IPS-18a (cell line): ENCODE measurements around the gene PAPOLG.

ENCODE experiments used
- H3K27ac ChIP-seq: one replicate; pipeline ENCODE4 v1.5.1; 2013; ENCODE audit warnings: low read length
- H3K27me3 ChIP-seq: one replicate; pipeline ENCODE4 v1.6.1; 2013; ENCODE audit warnings: mild to moderate bottlenecking, low read length; ENCODE audit not compliant: control insufficient read depth, insufficient read depth
- H3K36me3 ChIP-seq: one replicate; pipeline ENCODE4 v1.6.1; 2013; ENCODE audit warnings: low read depth, low read length; ENCODE audit not compliant: control insufficient read depth
- H3K4me1 ChIP-seq: one replicate; pipeline ENCODE4 v1.6.1; 2013; ENCODE audit warnings: low read depth, low read length; ENCODE audit not compliant: control insufficient read depth
- H3K4me3 ChIP-seq: one replicate; pipeline ENCODE4 v1.5.1; 2013; ENCODE audit warnings: low read length
- H3K9ac ChIP-seq: one replicate; pipeline ENCODE4 v1.6.1; 2013; ENCODE audit warnings: mild to moderate bottlenecking, low read length, moderate library complexity
- H3K9me3 ChIP-seq: one replicate; pipeline ENCODE4 v1.6.1; 2013; ENCODE audit warnings: low read depth, low read length; ENCODE audit not compliant: control insufficient read depth

PAPOLG gene

GRCh38 chr2:60827369-60827768, 71.3 kb downstream of the PAPOLG start:
- Histone ChIP-seq H3K4me3 (no peak overlapping the region), H3K36me3 (no peaks in the 10 kb centered on the region), H3K4me1 (no peaks in the 10 kb centered on the region), H3K27ac (no peak overlapping the region), H3K9me3 (no peaks in the 10 kb centered on the region), H3K27me3 (no peaks in the 10 kb centered on the region), H3K9ac (no peak overlapping the region)

- Histone ChIP-seq H3K9me3 (no peaks in the 10 kb centered on the region), H3K27me3 (peaks cover 7% of the 10 kb centered on the region), H3K27ac (no peak overlapping the region), H3K4me3 (no peak overlapping the region), H3K36me3 (no peaks in the 10 kb centered on the region), H3K9ac (no peak overlapping the region), H3K4me1 (no peaks in the 10 kb centered on the region)
Observed at GRCh38 chr2:60830991-60831390, 74.9 kb downstream of the PAPOLG start.

GRCh38 chr2:60831921-60832320, 75.9 kb downstream of the PAPOLG start:
- H3K27me3 ChIP-seq, result peaks cover 17% of the 10 kb centered on the region
- no peak overlapping the region for H3K27ac ChIP-seq
- no peaks in the 10 kb centered on the region for H3K9me3 ChIP-seq
- H3K9ac ChIP-seq, result no peak overlapping the region
- no peaks in the 10 kb centered on the region for H3K36me3 ChIP-seq
- no peaks in the 10 kb centered on the region for H3K4me1 ChIP-seq
- H3K4me3 ChIP-seq, result no peak overlapping the region

GRCh38 chr2:60832621-60833020, 76.6 kb downstream of the PAPOLG start:
- H3K36me3 ChIP-seq, result no peaks in the 10 kb centered on the region
- H3K4me3 ChIP-seq, result no peak overlapping the region
- H3K27ac ChIP-seq, result no peak overlapping the region
- no peaks in the 10 kb centered on the region for H3K9me3 ChIP-seq
- no peak overlapping the region for H3K9ac ChIP-seq
- H3K27me3 ChIP-seq, result peaks cover 24% of the 10 kb centered on the region
- no peaks in the 10 kb centered on the region for H3K4me1 ChIP-seq

- Histone ChIP-seq H3K27me3 (peaks cover 40% of the 10 kb centered on the region), H3K9me3 (no peaks in the 10 kb centered on the region)
Observed at GRCh38 chr2:60834270-60834717, 78.2 kb downstream of the PAPOLG start.

GRCh38 chr2:60836491-60836890, 80.4 kb downstream of the PAPOLG start:
- Histone ChIP-seq H3K27ac (no peak overlapping the region), H3K36me3 (no peaks in the 10 kb centered on the region), H3K9ac (no peak overlapping the region), H3K4me3 (no peak overlapping the region), H3K4me1 (peaks cover 3% of the 10 kb centered on the region), H3K9me3 (no peaks in the 10 kb centered on the region), H3K27me3 (peaks cover 62% of the 10 kb centered on the region)

More at GRCh38 chr2:60834270-60834717, 78.2 kb downstream of the PAPOLG start:
- Histone ChIP-seq H3K36me3 (no peaks in the 10 kb centered on the region), H3K4me3 (no peak overlapping the region), H3K27ac (no peak overlapping the region), H3K4me1 (peaks cover 2% of the 10 kb centered on the region), H3K9ac (no peak overlapping the region)

GRCh38 chr2:60837123-60837522, 81.1 kb downstream of the PAPOLG start:
- Histone ChIP-seq H3K27ac (no peak overlapping the region), H3K27me3 (peaks cover 62% of the 10 kb centered on the region), H3K4me3 (no peak overlapping the region), H3K36me3 (no peaks in the 10 kb centered on the region), H3K9me3 (no peaks in the 10 kb centered on the region), H3K9ac (no peak overlapping the region), H3K4me1 (peaks cover 3% of the 10 kb centered on the region)

GRCh38 chr2:60838481-60838880, 82.4 kb downstream of the PAPOLG start:
- Histone ChIP-seq H3K36me3 (no peaks in the 10 kb centered on the region), H3K4me1 (peaks cover 3% of the 10 kb centered on the region), H3K9me3 (no peaks in the 10 kb centered on the region), H3K4me3 (no peak overlapping the region), H3K27ac (no peak overlapping the region), H3K9ac (no peak overlapping the region), H3K27me3 (peaks cover 62% of the 10 kb centered on the region)

GRCh38 chr2:60839126-60839813, 83.2 kb downstream of the PAPOLG start:
- Histone ChIP-seq H3K27me3 (peaks cover 62% of the 10 kb centered on the region), H3K27ac (no peak overlapping the region), H3K4me3 (no peak overlapping the region), H3K4me1 (peaks cover 3% of the 10 kb centered on the region), H3K36me3 (no peaks in the 10 kb centered on the region), H3K9me3 (no peaks in the 10 kb centered on the region), H3K9ac (no peak overlapping the region)

- Histone ChIP-seq H3K36me3 (no peaks in the 10 kb centered on the region), H3K9me3 (no peaks in the 10 kb centered on the region), H3K9ac (no peak overlapping the region), H3K27me3 (peaks cover 56% of the 10 kb centered on the region), H3K4me1 (peaks cover 3% of the 10 kb centered on the region), H3K4me3 (no peak overlapping the region), H3K27ac (no peak overlapping the region)
Observed at GRCh38 chr2:60840880-60841279, 84.8 kb downstream of the PAPOLG start.

- Histone ChIP-seq H3K9me3 (no peaks in the 10 kb centered on the region), H3K4me1 (peaks cover 3% of the 10 kb centered on the region), H3K4me3 (no peak overlapping the region), H3K9ac (no peak overlapping the region), H3K27ac (no peak overlapping the region), H3K27me3 (peaks cover 35% of the 10 kb centered on the region), H3K36me3 (no peaks in the 10 kb centered on the region)
Observed at GRCh38 chr2:60843006-60843405, 86.9 kb downstream of the PAPOLG start.

- Histone ChIP-seq H3K27ac (no peak overlapping the region), H3K4me3 (no peak overlapping the region), H3K9me3 (no peaks in the 10 kb centered on the region), H3K36me3 (no peaks in the 10 kb centered on the region), H3K27me3 (peaks cover 24% of the 10 kb centered on the region), H3K4me1 (peaks cover 2% of the 10 kb centered on the region), H3K9ac (no peak overlapping the region)
Observed at GRCh38 chr2:60844105-60844504, 88.0 kb downstream of the PAPOLG start.
